Measurements from ENCODE around the gene CH25H.

The CH25H gene

DNA sequence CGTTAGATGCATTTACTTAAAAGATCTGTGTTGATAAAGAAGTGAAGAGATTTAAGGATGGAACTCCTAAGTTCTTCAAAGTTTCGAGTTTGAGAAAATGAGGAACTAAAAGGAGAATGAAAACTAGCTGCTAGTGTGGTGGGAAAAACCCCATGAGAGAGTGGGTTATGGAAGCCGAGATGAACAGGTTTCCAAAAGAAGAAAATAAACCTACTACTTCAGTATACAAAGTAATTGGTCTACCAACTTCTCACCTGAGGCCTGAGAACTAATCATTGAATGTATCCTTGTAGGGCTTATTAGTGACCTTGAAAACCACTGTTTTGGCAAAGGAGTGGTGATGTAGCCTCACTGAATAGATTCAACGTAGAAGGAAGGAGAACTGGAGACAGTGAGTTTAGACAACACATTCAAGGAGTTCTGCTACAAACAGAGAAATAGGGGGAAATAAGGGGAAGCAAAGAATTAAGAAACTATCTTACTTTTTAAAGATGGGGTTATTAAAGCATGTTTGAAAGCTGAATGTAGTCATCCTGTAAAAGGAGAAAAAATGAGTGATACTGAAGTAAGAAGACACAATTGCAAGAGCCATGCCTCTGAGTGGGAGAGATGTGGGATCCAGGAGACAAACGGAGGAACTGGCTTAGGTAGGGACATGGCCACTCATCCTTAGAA, 50.8 kb downstream of the CH25H start:
- TF ChIP-seq, protein P1, sequence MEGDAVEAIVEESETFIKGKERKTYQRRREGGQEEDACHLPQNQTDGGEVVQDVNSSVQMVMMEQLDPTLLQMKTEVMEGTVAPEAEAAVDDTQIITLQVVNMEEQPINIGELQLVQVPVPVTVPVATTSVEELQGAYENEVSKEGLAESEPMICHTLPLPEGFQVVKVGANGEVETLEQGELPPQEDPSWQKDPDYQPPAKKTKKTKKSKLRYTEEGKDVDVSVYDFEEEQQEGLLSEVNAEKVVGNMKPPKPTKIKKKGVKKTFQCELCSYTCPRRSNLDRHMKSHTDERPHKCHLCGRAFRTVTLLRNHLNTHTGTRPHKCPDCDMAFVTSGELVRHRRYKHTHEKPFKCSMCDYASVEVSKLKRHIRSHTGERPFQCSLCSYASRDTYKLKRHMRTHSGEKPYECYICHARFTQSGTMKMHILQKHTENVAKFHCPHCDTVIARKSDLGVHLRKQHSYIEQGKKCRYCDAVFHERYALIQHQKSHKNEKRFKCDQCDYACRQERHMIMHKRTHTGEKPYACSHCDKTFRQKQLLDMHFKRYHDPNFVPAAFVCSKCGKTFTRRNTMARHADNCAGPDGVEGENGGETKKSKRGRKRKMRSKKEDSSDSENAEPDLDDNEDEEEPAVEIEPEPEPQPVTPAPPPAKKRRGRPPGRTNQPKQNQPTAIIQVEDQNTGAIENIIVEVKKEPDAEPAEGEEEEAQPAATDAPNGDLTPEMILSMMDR (IDR thresholded peaks at IDR 0.05), result no peak

All from LNCAP (cell line).